Uterus (tissue), 4 donors: ENCODE results near the gene PRR5L. TPM values are rescaled to one million over a fixed set of nuclear protein-coding genes. Genes with fewer than 3 reads are reported as not detected.

Source experiments
- DNase-seq, 2 donors: peaks; one replicate each; pipeline ENCODE4 v3.0.0-alpha.2; 2019 to 2020
- H3K27ac ChIP-seq, 2 donors: fragments of 200-600 bp; sonication (generic); 1 replicate in 1 of 2; 2 replicates in 1 of 2; pipeline ENCODE4 v1.5.1; 2016 to 2018
- H3K27me3 ChIP-seq, 2 donors: fragments of 200-600 bp; sonication (generic); one replicate each; pipeline ENCODE4 v1.5.1; 2018 to 2019; ENCODE audit warnings: control low read depth in 1 of 2
- H3K36me3 ChIP-seq, 2 donors: fragments of 200-600 bp; sonication (generic); one replicate each; pipeline ENCODE4 v1.5.1; 2019; ENCODE audit warnings: control low read depth in 1 of 2
- H3K4me1 ChIP-seq, 2 donors: fragments of 200-600 bp; sonication (generic); one replicate each; pipeline ENCODE4 v1.5.1; 2018 to 2019; ENCODE audit warnings: control low read depth in 1 of 2
- H3K4me3 ChIP-seq, 2 donors: fragments of 200-600 bp; sonication (generic); 1 replicate in 1 of 2; 2 replicates in 1 of 2; pipeline ENCODE4 v1.5.1; 2018 to 2019; ENCODE audit warnings: mild to moderate bottlenecking in 1 of 2
- H3K9me3 ChIP-seq, 2 donors: fragments of 200-600 bp; sonication (generic); one replicate each; pipeline ENCODE4 v1.5.1; 2019; ENCODE audit warnings: control low read depth in 1 of 2
- CTCF ChIP-seq, 4 experiments: fragments of 200-600 bp in 2 of 4; fragments of 450-650 bp in 2 of 4; sonication (generic) in 2 of 4; IDR thresholded peaks; one replicate each; pipeline ENCODE4 v1.5.1; 2016 to 2019; ENCODE audit warnings: antibody characterized with exemption in 4 of 4, mild to moderate bottlenecking in 2 of 4, moderate library complexity in 1 of 4
- POLR2A ChIP-seq, 2 donors: fragments of 450-650 bp; IDR thresholded peaks; one replicate each; pipeline ENCODE4 v1.6.1; 2016; ENCODE audit warnings: antibody characterized with exemption in 2 of 2, mild to moderate bottlenecking in 1 of 2, moderate library complexity in 1 of 2
- intact Hi-C: fragments of 100-400 bp; cut with DNase I; formaldehyde crosslinking; loops from one replicate; pipeline ENCODE4 v1.15.1; 2023; ENCODE audit warnings: low total_unique reads
- total RNA-seq, 4 donors: library from RNA; depleted of rRNA in 3 of 4; stranded (reverse); fragments of >200 nt in 3 of 4; gene quantifications; one replicate each; pipeline versions ENCODE4 v1.1.0 to v1.2.4, GENCODE V29; 2014 to 2023
- donor health status: DM: yes; HTN: yes; CAD: no.

PRR5L gene
- total RNA-seq, 4 donors from 2014 or later = 7.7 to 62.1 (median 27.8) TPM

GRCh38 chr11:36417154-36417553 lies 121.1 kb downstream of the PRR5L start:
- H3K4me3 ChIP-seq = no peak overlapping the region
- no peak overlapping the region for H3K27ac ChIP-seq
- H3K9me3 ChIP-seq = no peaks in the 10 kb centered on the region
- no peak for DNase-seq
- no peaks in the 10 kb centered on the region for H3K36me3 ChIP-seq
- intact Hi-C loops = no loop called here
- TF ChIP-seq POLR2A (IDR thresholded peaks at IDR 0.05) (no peak), CTCF (IDR thresholded peaks at IDR 0.05) (no peak)
- H3K27me3 ChIP-seq = no peaks in the 10 kb centered on the region
- peaks cover 0 to 6% of the 10 kb centered on the region in 2 donors for H3K4me1 ChIP-seq

DNA sequence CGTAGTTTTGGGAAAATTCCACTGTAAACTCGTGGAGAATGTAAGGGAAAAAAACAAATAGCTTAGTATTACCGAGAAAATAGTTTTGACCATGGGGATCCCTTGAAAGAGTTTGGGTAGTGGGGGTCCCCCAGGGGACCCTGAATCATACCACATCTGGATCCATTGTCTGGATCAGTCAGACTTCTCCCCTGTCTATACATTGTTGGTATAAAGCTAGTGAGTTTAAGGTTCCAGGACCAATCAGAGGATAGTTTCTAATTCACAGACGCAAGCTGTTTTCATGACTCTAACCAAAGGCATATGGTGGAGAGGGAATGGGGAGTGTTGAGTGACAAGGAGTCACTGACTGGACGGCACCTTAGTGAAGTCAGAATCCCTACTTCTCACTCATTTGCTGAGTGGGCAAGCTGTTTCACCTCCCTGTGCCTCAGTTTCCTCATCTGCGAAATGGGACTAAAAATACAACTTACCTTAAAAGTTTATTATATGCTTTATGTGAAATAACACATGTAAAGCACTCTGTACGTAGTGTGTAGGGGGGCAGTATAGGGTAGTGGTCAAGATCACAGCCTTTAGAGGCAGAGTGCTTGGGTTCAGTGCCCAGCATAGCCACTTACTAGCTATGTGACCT lies 123.8 kb downstream of the PRR5L start:
- Histone ChIP-seq H3K27ac (peak overlapping the region in 1 of 2 donors; percentile 38), H3K36me3 (no peaks in the 10 kb centered on the region), H3K27me3 (no peaks in the 10 kb centered on the region), H3K9me3 (no peaks in the 10 kb centered on the region), H3K4me1 (peaks cover 0 to 6% of the 10 kb centered on the region in 2 donors), H3K4me3 (no peak overlapping the region)
- DNase-seq = no peak
- intact Hi-C loops = no loop called here
- TF ChIP-seq POLR2A (IDR thresholded peaks at IDR 0.05) = no peak
- no peak for TF ChIP-seq CTCF (IDR thresholded peaks at IDR 0.05)

DNA sequence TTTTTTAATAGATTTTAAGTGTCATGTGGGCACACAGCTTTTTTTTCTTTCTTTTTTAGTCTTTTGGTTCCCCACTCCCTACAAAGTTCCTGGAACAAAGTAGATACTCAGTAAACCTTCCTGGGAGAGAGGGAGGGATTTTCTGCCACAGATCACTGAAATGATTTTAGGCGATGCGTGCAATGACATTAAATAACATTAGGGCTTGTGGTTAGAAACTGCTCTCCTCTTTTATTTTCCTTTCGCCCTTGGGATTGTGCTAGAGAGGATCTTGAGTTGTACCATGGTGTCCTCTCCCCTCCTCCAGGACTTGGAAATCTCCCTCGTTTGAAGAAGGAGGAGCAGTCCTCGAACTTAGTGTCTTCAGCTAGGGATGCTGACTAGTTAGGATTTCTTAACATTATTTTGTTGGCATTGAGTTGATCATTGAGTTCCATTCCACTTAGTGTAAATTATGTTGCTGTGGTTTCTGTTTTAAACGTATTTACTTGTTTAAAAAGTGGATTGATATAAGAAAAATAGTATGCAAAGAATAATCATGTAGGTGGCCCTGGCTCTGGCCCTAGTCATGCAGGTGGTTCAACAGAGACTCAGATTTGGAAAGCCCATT lies 125.6 kb downstream of the PRR5L start:
- no peak for DNase-seq
- H3K36me3 ChIP-seq = no peaks in the 10 kb centered on the region
- H3K27ac ChIP-seq = peak overlapping the region in 1 of 2 donors; percentile 38
- H3K9me3 ChIP-seq = no peaks in the 10 kb centered on the region
- TF ChIP-seq CTCF (IDR thresholded peaks at IDR 0.05) (no peak), POLR2A (IDR thresholded peaks at IDR 0.05) (no peak)
- H3K27me3 ChIP-seq = no peaks in the 10 kb centered on the region
- H3K4me3 ChIP-seq = no peak overlapping the region
- intact Hi-C loops = no loop called here
- H3K4me1 ChIP-seq = peaks cover 0 to 6% of the 10 kb centered on the region in 2 donors

- Histone ChIP-seq H3K27ac (no peak overlapping the region), H3K27me3 (no peaks in the 10 kb centered on the region), H3K4me1 (peaks cover 0 to 6% of the 10 kb centered on the region in 2 donors), H3K36me3 (no peaks in the 10 kb centered on the region), H3K9me3 (no peaks in the 10 kb centered on the region), H3K4me3 (no peak overlapping the region)
- TF ChIP-seq POLR2A (IDR thresholded peaks at IDR 0.05) (no peak), CTCF (IDR thresholded peaks at IDR 0.05) (no peak)
- no peak for DNase-seq
- intact Hi-C loops = no loop called here
Observed at GRCh38 chr11:36425561-36426081, 129.5 kb downstream of the PRR5L start.

- TF ChIP-seq CTCF (IDR thresholded peaks at IDR 0.05) (no peak), POLR2A (IDR thresholded peaks at IDR 0.05) (no peak)
- H3K4me3 ChIP-seq = no peak overlapping the region
- intact Hi-C loops = no loop called here
- H3K27ac ChIP-seq = no peak overlapping the region
- DNase-seq = no peak
- no peaks in the 10 kb centered on the region for H3K27me3 ChIP-seq
- peaks cover 0 to 2% of the 10 kb centered on the region in 2 donors for H3K4me1 ChIP-seq
- no peaks in the 10 kb centered on the region for H3K36me3 ChIP-seq
- no peaks in the 10 kb centered on the region for H3K9me3 ChIP-seq
Observed at GRCh38 chr11:36426226-36426848, 130.2 kb downstream of the PRR5L start.
